SK-N-MC (cell line): ENCODE measurements around the gene CNTN2.

Source experiments
- DNase-seq: peaks from one replicate; pipeline ENCODE4 v3.0.0-alpha.2; 2011; ENCODE audit warnings: low read depth, low spot score
- H3K27ac ChIP-seq: fragments of 200-600 bp; sonication (generic); 2 replicates; pipeline ENCODE4 v1.5.1; 2016; ENCODE audit warnings: mixed run types
- H3K36me3 ChIP-seq: fragments of 200-600 bp; sonication (generic); 2 replicates; pipeline ENCODE4 v1.6.1; 2017; ENCODE audit warnings: antibody characterized with exemption, low read length, mixed read lengths; ENCODE audit not compliant: insufficient read depth
- H3K4me3 ChIP-seq: fragments of 200-600 bp; sonication (generic); 2 replicates; pipeline ENCODE4 v1.5.1; 2016
- H3K9ac ChIP-seq: fragments of 200-600 bp; sonication (generic); 2 replicates; pipeline ENCODE4 v1.8.0; 2017; ENCODE audit warnings: mixed run types, mixed read lengths; ENCODE audit not compliant: insufficient read length
- H3K9me3 ChIP-seq: fragments of 200-600 bp; sonication (generic); 2 replicates; pipeline ENCODE4 v1.6.1; 2017; ENCODE audit warnings: low read depth, mild to moderate bottlenecking, antibody characterized with exemption, low read length, moderate library complexity, mixed read lengths
- EZH2 ChIP-seq: fragments of 200-600 bp; sonication (generic); IDR thresholded peaks from one replicate; pipeline ENCODE4 v1.6.1; 2017; ENCODE audit warnings: antibody characterized with exemption
- FOXP2 ChIP-seq: optimal IDR thresholded peaks from 2 replicates; pipeline ENCODE3; 2011; ENCODE audit warnings: mild to moderate bottlenecking, moderate library complexity; ENCODE audit not compliant: insufficient read depth; ENCODE audit errors: extremely low read length, control extremely low read depth
- POLR2AphosphoS5 ChIP-seq: IDR thresholded peaks from 2 replicates; pipeline ENCODE4 v1.6.1; 2012; ENCODE audit warnings: mild to moderate bottlenecking, low read depth, low read length, borderline replicate concordance

The CNTN2 gene

DNA sequence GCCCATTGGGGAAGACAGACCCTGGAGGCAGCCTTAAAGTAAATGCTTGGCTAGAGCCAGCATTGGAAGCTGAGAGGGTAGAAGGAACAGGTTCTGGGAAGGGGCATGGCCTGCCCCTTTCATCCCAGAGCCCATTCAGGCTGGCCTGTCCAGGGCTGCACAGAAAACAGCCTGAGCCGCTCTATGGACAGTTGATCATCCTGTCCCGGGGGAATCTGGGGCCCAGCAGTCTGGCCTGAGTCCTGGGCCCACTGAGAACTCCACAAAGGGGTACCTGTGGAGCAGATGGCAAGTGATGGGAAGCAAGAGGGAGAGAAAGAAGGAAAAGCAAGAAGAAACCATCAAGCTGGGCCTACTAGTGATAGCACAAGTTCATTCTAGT is 28.0 kb downstream of the CNTN2 start:
- Histone ChIP-seq H3K27ac (no peak overlapping the region), H3K9me3 (no peaks in the 10 kb centered on the region), H3K9ac (no peak overlapping the region), H3K36me3 (no peaks in the 10 kb centered on the region), H3K4me3 (no peak overlapping the region)
- DNase-seq: no peak
- TF ChIP-seq POLR2AphosphoS5 (no peak), FOXP2 (no peak), EZH2 (no peak)

DNA sequence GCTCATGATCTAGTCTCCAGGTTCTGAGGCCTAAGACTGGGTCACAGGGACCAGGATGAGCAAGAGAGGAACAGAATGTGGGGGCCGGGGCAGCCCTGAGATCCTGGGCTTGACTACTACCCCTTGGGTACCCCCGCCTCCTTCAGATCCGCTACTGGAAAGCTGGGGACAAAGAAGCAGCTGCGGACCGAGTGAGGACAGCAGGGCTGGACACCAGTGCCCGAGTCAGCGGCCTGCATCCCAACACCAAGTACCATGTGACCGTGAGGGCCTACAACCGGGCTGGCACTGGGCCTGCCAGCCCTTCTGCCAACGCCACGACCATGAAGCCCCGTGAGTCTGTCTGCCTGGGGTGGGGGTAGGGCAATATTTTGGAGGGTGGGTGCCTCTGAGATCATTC is 28.8 kb downstream of the CNTN2 start:
- no peak overlapping the region for H3K27ac ChIP-seq
- no peak overlapping the region for H3K9ac ChIP-seq
- H3K36me3 ChIP-seq: no peaks in the 10 kb centered on the region
- no peak overlapping the region for H3K4me3 ChIP-seq
- no peak for DNase-seq
- no peak for TF ChIP-seq POLR2AphosphoS5
- no peak for TF ChIP-seq FOXP2
- TF ChIP-seq EZH2: no peak
- H3K9me3 ChIP-seq: no peaks in the 10 kb centered on the region

DNA sequence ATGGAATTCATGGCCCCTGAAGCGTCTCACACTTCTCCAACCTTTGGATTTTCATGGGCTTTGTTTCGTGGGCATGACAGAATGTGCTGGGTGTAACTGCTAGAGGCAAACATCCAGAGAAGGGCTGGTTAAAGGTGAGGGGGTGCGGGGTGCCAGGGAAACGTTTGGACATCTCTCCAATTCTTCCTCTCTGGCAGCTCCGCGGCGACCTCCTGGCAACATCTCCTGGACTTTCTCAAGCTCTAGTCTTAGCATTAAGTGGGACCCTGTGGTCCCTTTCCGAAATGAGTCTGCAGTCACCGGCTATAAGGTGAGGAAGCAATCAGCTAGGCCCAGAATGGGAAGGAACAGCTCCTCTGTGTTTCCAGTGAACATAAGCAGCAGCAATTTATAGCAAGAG is 29.3 kb downstream of the CNTN2 start:
- no peak for DNase-seq
- Histone ChIP-seq H3K36me3 (no peaks in the 10 kb centered on the region), H3K27ac (no peak overlapping the region), H3K9ac (no peak overlapping the region), H3K9me3 (no peaks in the 10 kb centered on the region), H3K4me3 (no peak overlapping the region)
- TF ChIP-seq FOXP2 (no peak), EZH2 (no peak), POLR2AphosphoS5 (no peak)

DNA sequence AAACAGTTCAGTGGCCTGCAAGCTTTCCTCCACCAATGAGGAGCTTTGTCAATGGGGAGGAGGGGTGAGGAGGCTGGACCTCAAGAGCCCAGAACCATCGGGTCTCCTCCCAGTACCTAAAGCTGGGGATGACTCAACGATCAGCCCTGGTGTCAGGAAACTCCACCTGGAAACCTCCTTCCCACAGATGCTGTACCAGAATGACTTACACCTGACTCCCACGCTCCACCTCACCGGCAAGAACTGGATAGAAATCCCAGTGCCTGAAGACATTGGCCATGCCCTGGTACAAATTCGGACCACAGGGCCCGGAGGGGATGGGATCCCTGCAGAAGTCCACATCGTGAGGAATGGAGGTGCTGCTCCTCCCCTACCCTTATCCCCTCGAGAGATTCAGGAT is 29.9 kb downstream of the CNTN2 start:
- Histone ChIP-seq H3K36me3 (no peaks in the 10 kb centered on the region), H3K4me3 (no peak overlapping the region), H3K9me3 (no peaks in the 10 kb centered on the region), H3K9ac (no peak overlapping the region), H3K27ac (no peak overlapping the region)
- DNase-seq: no peak
- TF ChIP-seq POLR2AphosphoS5 (no peak), EZH2 (no peak), FOXP2 (no peak)

DNA sequence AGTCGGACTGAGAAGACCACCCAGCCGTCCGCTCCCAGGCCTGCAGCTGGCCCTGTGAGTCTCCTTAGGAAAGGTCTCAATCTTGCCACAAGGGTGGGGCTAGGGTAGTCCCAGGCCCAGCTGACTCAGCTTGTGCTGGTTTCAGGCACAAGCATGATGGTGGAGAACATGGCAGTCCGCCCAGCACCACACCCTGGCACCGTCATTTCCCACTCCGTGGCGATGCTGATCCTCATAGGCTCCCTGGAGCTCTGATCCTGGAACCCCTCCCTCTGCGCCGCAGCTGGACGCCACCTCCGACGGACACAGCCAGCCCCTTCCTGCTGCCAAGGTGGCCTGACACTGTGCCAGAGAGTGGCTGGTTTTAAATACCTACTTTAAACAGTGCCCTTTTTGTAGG is 30.5 kb downstream of the CNTN2 start:
- no peak overlapping the region for H3K9ac ChIP-seq
- DNase-seq: no peak
- H3K27ac ChIP-seq: no peak overlapping the region
- TF ChIP-seq FOXP2 (no peak), EZH2 (no peak), POLR2AphosphoS5 (no peak)
- H3K36me3 ChIP-seq: no peaks in the 10 kb centered on the region
- H3K4me3 ChIP-seq: no peak overlapping the region
- no peaks in the 10 kb centered on the region for H3K9me3 ChIP-seq

DNA sequence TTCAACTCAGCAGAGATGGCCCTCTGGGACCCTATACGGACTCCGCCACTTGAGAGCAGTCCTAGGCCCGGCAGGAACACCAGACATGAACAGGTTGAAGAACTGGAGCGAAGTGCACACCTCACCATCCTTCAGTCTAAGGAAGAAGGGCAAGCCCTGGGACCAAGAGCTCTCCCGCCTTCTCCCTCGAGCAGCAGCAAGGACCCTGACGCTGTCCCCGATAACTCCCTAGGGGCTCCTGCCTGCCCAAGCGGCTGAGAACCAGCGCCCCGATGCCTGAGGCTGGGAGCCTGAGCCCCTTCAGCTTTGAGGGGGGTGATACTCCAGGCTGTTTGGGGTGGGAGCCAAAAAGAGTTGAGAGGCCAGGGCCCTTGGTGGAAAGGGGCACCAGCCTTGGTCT is 31.1 kb downstream of the CNTN2 start:
- no peaks in the 10 kb centered on the region for H3K36me3 ChIP-seq
- no peak overlapping the region for H3K27ac ChIP-seq
- TF ChIP-seq POLR2AphosphoS5: no peak
- no peak for TF ChIP-seq EZH2
- no peak for TF ChIP-seq FOXP2
- H3K9ac ChIP-seq: no peak overlapping the region
- no peak overlapping the region for H3K4me3 ChIP-seq
- no peaks in the 10 kb centered on the region for H3K9me3 ChIP-seq
- DNase-seq: no peak

DNA sequence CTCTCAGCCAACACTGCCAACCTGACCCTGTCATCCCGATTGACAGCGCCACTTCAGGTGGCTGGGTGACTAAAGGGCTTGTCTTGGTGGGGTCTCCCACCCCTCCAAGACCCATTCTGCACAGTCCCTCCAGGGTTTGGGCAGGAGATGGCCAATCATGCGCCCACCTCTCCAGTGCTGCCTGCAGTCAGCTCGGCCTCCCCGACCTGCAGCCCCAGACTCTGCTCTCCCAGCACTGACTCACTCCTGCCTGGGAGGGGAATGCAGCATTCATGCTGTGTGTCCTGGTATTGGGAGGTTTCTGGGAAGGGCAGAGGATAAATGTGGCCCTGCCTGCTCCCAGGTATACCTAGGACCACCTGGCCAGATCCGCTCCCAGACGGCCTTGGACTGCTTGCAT is 31.5 kb downstream of the CNTN2 start:
- Histone ChIP-seq H3K4me3 (no peak overlapping the region), H3K36me3 (no peaks in the 10 kb centered on the region), H3K27ac (no peak overlapping the region), H3K9ac (no peak overlapping the region), H3K9me3 (no peaks in the 10 kb centered on the region)
- no peak for DNase-seq
- no peak for TF ChIP-seq EZH2

DNA sequence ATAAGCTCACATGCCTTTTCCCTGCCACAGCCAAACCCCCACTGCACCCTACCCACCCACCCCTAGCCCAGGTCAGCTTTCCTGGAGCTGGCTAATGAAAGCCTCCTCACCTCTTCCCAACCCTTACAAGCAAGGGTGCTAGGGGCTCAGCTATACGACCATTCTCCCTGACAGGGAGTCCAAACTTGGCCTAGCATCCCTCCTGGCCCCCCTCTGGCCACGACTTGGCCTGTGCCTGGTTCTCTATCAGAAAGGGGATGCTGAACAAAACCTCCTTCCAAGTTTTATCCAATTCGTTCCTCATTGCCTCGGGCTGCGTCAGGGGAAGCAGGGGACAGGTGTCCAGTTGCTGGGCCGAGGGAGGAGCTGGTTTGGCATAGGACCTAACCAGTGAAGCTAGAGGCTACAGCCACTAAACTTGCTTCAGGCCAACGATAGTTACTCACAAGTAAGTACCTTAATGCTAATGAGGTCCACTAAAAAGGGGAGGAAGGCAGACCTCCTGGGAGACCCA is 32.7 kb downstream of the CNTN2 start:
- no peak for TF ChIP-seq FOXP2
- no peak for TF ChIP-seq EZH2
- no peak for TF ChIP-seq POLR2AphosphoS5
- Histone ChIP-seq H3K27ac (no peak overlapping the region), H3K9me3 (no peaks in the 10 kb centered on the region), H3K36me3 (no peaks in the 10 kb centered on the region), H3K4me3 (no peak overlapping the region), H3K9ac (no peak overlapping the region)
- DNase-seq: no peak

DNA sequence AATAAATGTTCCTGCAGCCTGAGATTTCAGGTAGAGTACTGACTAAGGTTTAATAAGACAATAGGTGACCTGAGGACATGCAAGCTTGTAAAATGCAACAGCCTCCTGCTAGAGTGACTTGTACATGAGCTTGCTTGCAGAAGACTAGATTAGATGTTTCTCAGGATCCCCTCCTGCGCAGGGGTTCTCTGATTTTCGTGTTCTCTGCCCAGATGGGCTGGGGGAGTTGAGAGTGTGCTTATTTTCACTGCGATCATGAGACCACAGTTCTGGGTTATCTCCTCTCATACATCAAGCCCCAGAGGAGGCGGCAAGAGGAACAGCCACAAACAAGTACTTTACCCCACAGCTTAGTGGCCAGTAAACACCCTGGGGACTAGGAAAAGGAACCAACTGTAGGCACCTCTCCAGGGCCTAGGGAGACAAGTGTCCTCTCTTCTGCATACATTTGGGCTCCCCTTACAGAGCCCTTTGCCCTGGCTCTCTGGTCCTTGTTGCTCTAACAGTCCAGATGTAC is 33.3 kb downstream of the CNTN2 start:
- no peak for TF ChIP-seq POLR2AphosphoS5
- TF ChIP-seq FOXP2: no peak
- TF ChIP-seq EZH2: no peak
- DNase-seq: no peak
- Histone ChIP-seq H3K4me3 (no peak overlapping the region), H3K27ac (no peak overlapping the region), H3K9me3 (no peaks in the 10 kb centered on the region), H3K9ac (no peak overlapping the region), H3K36me3 (no peaks in the 10 kb centered on the region)
